Nephron progenitor cell (in vitro differentiated cells): ENCODE data around the gene ITPRIPL2.

Source experiments
- DNase-seq: peaks from one replicate; pipeline ENCODE4 v3.0.0; 2021
- H3K27ac Mint-ChIP-seq: 2 replicates; pipeline ENCODE4 v1.8.0; 2021; ENCODE audit warnings: mild to moderate bottlenecking, moderate library complexity, mixed read lengths
- H3K27me3 Mint-ChIP-seq: 2 replicates; pipeline ENCODE4 v1.8.0; 2021; ENCODE audit warnings: mild to moderate bottlenecking, low read depth, mixed read lengths; ENCODE audit not compliant: poor library complexity
- H3K36me3 Mint-ChIP-seq: 2 replicates; pipeline ENCODE4 v1.8.0; 2021; ENCODE audit warnings: low read depth, mixed read lengths
- H3K4me1 Mint-ChIP-seq: 2 replicates; pipeline ENCODE4 v1.8.0; 2021; ENCODE audit warnings: mixed read lengths
- H3K4me3 Mint-ChIP-seq: 2 replicates; pipeline ENCODE4 v1.8.0; 2021; ENCODE audit warnings: mild to moderate bottlenecking, moderate library complexity, mixed read lengths
- H3K9me3 Mint-ChIP-seq: 2 replicates; pipeline ENCODE4 v1.8.0; 2021; ENCODE audit warnings: mild to moderate bottlenecking, moderate library complexity, mixed read lengths
- CTCF ChIP-seq: fragments of 200-600 bp; sonication (generic); IDR thresholded peaks from 2 replicates; pipeline ENCODE4 v1.5.0; 2021; ENCODE audit warnings: antibody characterized with exemption

ITPRIPL2 gene

GRCh38 chr16:19073344-19073743 lies 40.4 kb upstream of the ITPRIPL2 start:
- no peaks in the 10 kb centered on the region for H3K9me3 Mint-ChIP-seq
- H3K4me1 Mint-ChIP-seq = peaks cover 12% of the 10 kb centered on the region

GRCh38 chr16:19073863-19074262 lies 39.9 kb upstream of the ITPRIPL2 start:
- Mint-ChIP-seq H3K4me1 (peaks cover 7% of the 10 kb centered on the region), H3K36me3 (peaks cover 49% of the 10 kb centered on the region), H3K9me3 (no peaks in the 10 kb centered on the region), H3K27me3 (no peaks in the 10 kb centered on the region), H3K4me3 (no peak overlapping the region), H3K27ac (no peak overlapping the region)
- DNase-seq = no peak
- TF ChIP-seq CTCF = no peak

More at GRCh38 chr16:19073344-19073743, 40.4 kb upstream of the ITPRIPL2 start:
- DNase-seq = no peak
- Mint-ChIP-seq H3K27ac (no peak overlapping the region), H3K4me3 (no peak overlapping the region), H3K36me3 (peaks cover 43% of the 10 kb centered on the region), H3K27me3 (no peaks in the 10 kb centered on the region)
- TF ChIP-seq CTCF = no peak

- Mint-ChIP-seq H3K36me3 (peaks cover 63% of the 10 kb centered on the region), H3K4me3 (no peak overlapping the region), H3K27me3 (no peaks in the 10 kb centered on the region), H3K4me1 (no peaks in the 10 kb centered on the region), H3K27ac (no peak overlapping the region), H3K9me3 (peaks cover 7% of the 10 kb centered on the region)
- DNase-seq = no peak
- no peak for TF ChIP-seq CTCF
These were observed 38.3 kb upstream of the ITPRIPL2 start for GRCh38 chr16:19075511-19075910.

GRCh38 chr16:19077879-19078278 lies 35.9 kb upstream of the ITPRIPL2 start:
- TF ChIP-seq CTCF = no peak
- Mint-ChIP-seq H3K36me3 (peaks cover 71% of the 10 kb centered on the region), H3K9me3 (peaks cover 21% of the 10 kb centered on the region), H3K27me3 (no peaks in the 10 kb centered on the region), H3K27ac (no peak overlapping the region), H3K4me3 (no peak overlapping the region), H3K4me1 (no peaks in the 10 kb centered on the region)
- DNase-seq = no peak

- Mint-ChIP-seq H3K4me3 (no peak overlapping the region), H3K36me3 (peaks cover 44% of the 10 kb centered on the region), H3K9me3 (peaks cover 21% of the 10 kb centered on the region), H3K4me1 (peaks cover 7% of the 10 kb centered on the region), H3K27ac (no peak overlapping the region), H3K27me3 (peaks cover 21% of the 10 kb centered on the region)
- DNase-seq = no peak
- TF ChIP-seq CTCF = no peak
These were observed 30.1 kb upstream of the ITPRIPL2 start for GRCh38 chr16:19083670-19084069.

- H3K9me3 Mint-ChIP-seq = peaks cover 21% of the 10 kb centered on the region
- H3K4me3 Mint-ChIP-seq = no peak overlapping the region
- H3K27ac Mint-ChIP-seq = no peak overlapping the region
- H3K36me3 Mint-ChIP-seq = peaks cover 39% of the 10 kb centered on the region
- peaks cover 7% of the 10 kb centered on the region for H3K4me1 Mint-ChIP-seq
- no peak for DNase-seq
- no peak for TF ChIP-seq CTCF
- peaks cover 21% of the 10 kb centered on the region for H3K27me3 Mint-ChIP-seq
These were observed 29.6 kb upstream of the ITPRIPL2 start for GRCh38 chr16:19084139-19084538.
